Measurements from ENCODE around the gene NFATC4. TPM values are rescaled to one million over a fixed set of nuclear protein-coding genes. Genes with fewer than 3 reads are reported as not detected.
"Not testable (repeated sequence)": the region's sequence is repeated elsewhere in the genome, so short reads cannot be mapped to it uniquely, and the experiment has no call there.

NFATC4 gene
- total RNA-seq, 2 donors from 2014 or later, result 11.2 to 24.0 TPM

DNA sequence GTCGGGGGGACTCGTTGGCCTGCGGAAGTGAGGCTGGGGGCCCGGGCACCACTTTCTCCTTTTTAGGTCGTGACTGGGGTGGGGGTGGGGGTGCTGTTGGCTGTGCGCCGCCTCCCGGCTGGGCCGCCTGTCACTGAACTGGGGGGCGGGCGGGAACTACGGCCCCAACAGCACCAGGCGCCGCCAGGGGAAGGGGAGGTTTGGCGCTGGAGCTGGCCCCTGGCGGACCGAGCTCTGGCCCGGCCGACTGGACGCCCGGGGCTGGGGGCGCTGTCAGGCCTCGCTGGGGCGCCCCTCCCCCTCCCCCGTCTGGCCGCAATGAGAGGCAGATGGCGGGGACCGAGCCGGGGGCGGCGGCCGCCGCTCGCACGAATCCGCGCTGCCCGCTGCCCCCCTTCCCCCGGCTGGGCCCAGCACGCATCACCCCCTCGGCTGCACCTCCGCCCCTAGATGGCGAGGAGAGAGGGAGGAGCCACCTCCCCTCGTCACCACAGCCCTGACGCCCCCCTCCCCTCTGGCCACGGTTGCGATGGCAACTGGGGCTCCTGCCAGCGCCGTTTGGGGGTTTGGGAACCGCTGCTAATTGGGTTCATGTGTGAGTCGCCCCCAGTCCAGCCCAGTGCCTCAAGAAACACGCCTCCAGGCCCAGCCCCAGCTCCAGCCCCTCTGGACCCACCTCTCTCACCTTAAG is 723 bp downstream of the NFATC4 start:
- Histone ChIP-seq H3K27me3 (no peaks in the 10 kb centered on the region), H3K9ac (ENCODE audit: low read depth in 2 of 2, low read length in 2 of 2) (peak overlapping the region; percentile 74 to 82), H3K36me3 (no peaks in the 10 kb centered on the region), H3K4me3 (peak overlapping the region; percentile 42), H3K27ac (peak overlapping the region; percentile 68), H3K9me3 (no peaks in the 10 kb centered on the region), H3K4me1 (peaks cover 9% of the 10 kb centered on the region)
- intact Hi-C loops (cut with DNase I), result loop anchor here (5.0 kb wide), 1 partner anchor 36 kb away; no protein-coding TSS in a partner anchor
- TF ChIP-seq, protein P1, sequence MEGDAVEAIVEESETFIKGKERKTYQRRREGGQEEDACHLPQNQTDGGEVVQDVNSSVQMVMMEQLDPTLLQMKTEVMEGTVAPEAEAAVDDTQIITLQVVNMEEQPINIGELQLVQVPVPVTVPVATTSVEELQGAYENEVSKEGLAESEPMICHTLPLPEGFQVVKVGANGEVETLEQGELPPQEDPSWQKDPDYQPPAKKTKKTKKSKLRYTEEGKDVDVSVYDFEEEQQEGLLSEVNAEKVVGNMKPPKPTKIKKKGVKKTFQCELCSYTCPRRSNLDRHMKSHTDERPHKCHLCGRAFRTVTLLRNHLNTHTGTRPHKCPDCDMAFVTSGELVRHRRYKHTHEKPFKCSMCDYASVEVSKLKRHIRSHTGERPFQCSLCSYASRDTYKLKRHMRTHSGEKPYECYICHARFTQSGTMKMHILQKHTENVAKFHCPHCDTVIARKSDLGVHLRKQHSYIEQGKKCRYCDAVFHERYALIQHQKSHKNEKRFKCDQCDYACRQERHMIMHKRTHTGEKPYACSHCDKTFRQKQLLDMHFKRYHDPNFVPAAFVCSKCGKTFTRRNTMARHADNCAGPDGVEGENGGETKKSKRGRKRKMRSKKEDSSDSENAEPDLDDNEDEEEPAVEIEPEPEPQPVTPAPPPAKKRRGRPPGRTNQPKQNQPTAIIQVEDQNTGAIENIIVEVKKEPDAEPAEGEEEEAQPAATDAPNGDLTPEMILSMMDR (IDR thresholded peaks at IDR 0.05), result no peak
- peak; percentile 48 for DNase-seq

DNA sequence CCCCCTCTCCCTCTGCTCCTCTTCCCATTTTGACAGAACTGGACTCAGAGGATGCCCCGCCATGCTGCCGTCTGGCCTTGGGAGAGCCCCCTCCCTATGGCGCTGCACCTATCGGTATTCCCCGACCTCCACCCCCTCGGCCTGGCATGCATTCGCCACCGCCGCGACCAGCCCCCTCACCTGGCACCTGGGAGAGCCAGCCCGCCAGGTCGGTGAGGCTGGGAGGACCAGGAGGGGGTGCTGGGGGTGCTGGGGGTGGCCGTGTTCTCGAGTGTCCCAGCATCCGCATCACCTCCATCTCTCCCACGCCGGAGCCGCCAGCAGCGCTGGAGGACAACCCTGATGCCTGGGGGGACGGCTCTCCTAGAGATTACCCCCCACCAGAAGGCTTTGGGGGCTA is 1.5 kb downstream of the NFATC4 start:
- intact Hi-C loops (cut with DNase I), result loop anchor here (5.0 kb wide), 1 partner anchor 37 kb away; no protein-coding TSS in a partner anchor
- Histone ChIP-seq H3K4me3 (no peak overlapping the region), H3K9ac (ENCODE audit: low read depth in 2 of 2, low read length in 2 of 2) (no peak overlapping the region), H3K36me3 (no peaks in the 10 kb centered on the region), H3K4me1 (peaks cover 9% of the 10 kb centered on the region), H3K9me3 (no peaks in the 10 kb centered on the region), H3K27me3 (no peaks in the 10 kb centered on the region), H3K27ac (no peak overlapping the region)
- TF ChIP-seq, protein P1 (IDR thresholded peaks at IDR 0.05), result no peak
- DNase-seq, result no peak

DNA sequence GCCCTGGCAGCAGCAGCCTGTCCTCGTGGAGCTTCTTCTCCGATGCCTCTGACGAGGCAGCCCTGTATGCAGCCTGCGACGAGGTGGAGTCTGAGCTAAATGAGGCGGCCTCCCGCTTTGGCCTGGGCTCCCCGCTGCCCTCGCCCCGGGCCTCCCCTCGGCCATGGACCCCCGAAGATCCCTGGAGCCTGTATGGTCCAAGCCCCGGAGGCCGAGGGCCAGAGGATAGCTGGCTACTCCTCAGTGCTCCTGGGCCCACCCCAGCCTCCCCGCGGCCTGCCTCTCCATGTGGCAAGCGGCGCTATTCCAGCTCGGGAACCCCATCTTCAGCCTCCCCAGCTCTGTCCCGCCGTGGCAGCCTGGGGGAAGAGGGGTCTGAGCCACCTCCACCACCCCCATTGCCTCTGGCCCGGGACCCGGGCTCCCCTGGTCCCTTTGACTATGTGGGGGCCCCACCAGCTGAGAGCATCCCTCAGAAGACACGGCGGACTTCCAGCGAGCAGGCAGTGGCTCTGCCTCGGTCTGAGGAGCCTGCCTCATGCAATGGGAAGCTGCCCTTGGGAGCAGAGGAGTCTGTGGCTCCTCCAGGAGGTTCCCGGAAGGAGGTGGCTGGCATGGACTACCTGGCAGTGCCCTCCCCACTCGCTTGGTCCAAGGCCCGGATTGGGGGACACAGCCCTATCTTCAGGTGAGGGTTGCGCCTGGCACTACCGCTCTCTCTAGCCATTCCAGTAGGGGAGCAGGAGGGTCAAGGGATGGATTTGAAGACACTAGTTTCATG is 2.1 kb downstream of the NFATC4 start:
- TF ChIP-seq, protein P1 (IDR thresholded peaks at IDR 0.05), result no peak
- no peak overlapping the region for H3K4me3 ChIP-seq
- H3K27ac ChIP-seq, result no peak overlapping the region
- peaks cover 9% of the 10 kb centered on the region for H3K4me1 ChIP-seq
- H3K9ac ChIP-seq (ENCODE audit: low read depth in 2 of 2, low read length in 2 of 2), result no peak overlapping the region
- H3K27me3 ChIP-seq, result no peaks in the 10 kb centered on the region
- H3K9me3 ChIP-seq, result no peaks in the 10 kb centered on the region
- intact Hi-C loops (cut with DNase I), result loop anchor here (5.0 kb wide), 1 partner anchor 38 kb away; no protein-coding TSS in a partner anchor
- DNase-seq, result no peak
- H3K36me3 ChIP-seq, result no peaks in the 10 kb centered on the region

DNA sequence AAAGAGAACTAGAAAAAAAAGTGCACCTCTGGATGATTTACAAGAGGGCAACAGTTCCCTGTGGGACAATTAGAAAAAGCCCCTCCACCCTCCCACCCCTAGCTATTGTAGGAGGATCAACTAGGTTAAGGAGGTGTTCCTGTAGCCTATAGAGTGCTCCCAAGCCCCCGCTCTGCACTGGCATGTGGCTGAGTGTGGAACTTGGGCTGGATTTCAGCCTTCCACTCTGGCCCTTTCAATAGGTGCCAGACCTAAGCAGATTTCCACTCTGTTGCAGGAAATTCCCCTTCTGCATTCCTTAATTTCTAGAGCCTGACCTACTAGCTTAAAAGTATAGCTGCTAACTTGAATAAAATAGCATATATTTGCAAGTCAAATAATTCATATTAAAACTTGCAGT is 2.8 kb downstream of the NFATC4 start:
- no peaks in the 10 kb centered on the region for H3K36me3 ChIP-seq
- intact Hi-C loops (cut with DNase I), result no loop called here
- peaks cover 3% of the 10 kb centered on the region for H3K4me1 ChIP-seq
- TF ChIP-seq, protein P1 (IDR thresholded peaks at IDR 0.05), result no peak
- no peak overlapping the region for H3K9ac ChIP-seq (ENCODE audit: low read depth in 2 of 2, low read length in 2 of 2)
- no peak overlapping the region for H3K27ac ChIP-seq
- DNase-seq, result no peak
- H3K9me3 ChIP-seq, result no peaks in the 10 kb centered on the region
- H3K4me3 ChIP-seq, result no peak overlapping the region
- no peaks in the 10 kb centered on the region for H3K27me3 ChIP-seq

DNA sequence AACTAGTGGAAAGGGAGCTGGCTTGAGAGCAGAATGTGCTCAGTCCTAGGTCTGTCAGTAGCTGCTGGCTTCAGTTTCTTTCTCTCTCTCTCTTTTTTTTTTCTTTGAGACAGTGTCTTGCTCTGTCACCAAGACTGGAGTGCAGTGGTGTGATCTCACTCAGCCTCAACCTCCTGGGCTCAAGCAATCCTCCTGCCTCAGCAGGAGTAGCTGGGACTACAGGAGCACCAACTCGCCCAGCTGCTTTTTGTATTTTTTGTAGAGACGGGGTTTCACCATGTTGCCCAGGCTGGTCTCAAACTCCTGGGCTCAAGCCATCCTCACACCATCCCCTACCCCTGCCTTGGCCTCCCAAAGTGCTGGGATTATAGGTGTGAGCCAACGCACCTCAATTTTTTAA is 3.6 kb downstream of the NFATC4 start:
- DNase-seq; H3K36me3 ChIP-seq; H3K27me3 ChIP-seq; H3K9me3 ChIP-seq; intact Hi-C loops (cut with DNase I); H3K4me1 ChIP-seq; H3K9ac ChIP-seq (ENCODE audit: low read depth in 2 of 2, low read length in 2 of 2); H3K4me3 ChIP-seq; H3K27ac ChIP-seq: not testable (repeated sequence)
